ENCODE data around the gene DYNLT4.
"Not testable (repeated sequence)": the region's sequence is repeated elsewhere in the genome, so short reads cannot be mapped to it uniquely, and the experiment has no call there.

The DYNLT4 gene

DNA sequence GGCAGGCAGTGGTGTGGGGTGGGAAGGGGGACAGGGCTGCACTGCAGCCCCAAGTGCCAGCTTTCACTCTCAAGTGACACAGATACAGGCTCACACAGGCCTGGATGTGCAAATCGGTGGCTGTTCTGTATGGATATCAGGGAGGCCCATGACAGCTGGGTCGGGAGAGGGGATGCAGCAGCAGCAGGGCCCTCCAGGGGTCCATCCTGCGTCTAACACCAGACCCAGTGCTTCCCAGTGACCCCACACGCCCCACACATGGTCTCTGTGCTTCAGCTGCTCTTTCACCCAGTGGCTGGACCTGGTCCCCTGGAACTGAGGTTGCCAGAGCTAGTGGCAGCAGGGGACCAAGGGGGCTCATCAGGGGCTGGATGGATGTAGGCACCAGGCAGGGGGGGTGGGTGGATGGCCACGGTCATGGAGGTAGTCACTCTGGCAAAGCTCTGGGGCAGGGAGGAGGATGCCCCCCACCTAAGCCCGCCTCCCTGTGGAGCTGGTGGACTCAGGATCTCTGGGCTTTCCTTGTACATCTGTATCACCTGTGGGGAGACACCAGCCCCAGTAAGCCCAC, 15.1 kb upstream of the DYNLT4 start:
- H3K4me3 ChIP-seq (ENCODE audit: low read length): no peak overlapping the region
- TF ChIP-seq ZNF274 (IDR thresholded peaks at IDR 0.05; ENCODE audit: low read depth, low read length): no peak

DNA sequence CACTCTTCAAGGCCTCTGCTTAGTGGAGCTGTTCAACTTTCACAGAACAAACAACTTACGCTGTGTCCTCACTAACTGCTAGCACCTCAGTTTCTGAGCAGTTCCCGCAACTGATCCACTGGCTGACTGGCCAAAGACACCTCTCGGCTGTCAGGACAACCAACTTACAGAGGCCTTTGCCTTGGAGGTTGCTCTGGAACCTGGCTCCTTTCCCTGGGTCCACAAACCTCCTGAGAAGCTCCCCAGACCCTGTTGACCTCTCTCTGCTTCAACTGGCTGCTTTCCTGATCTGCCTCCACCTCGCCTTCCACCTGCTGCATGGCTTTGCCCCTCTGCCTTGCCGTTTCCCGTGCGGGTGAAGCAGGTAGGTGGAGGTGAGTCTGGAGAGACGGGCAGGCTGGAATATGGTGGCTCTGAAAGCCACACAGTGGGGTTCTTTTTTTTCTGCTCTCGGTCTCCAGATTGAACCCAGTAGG, 14.1 kb upstream of the DYNLT4 start:
- no peak for TF ChIP-seq ZNF274 (IDR thresholded peaks at IDR 0.05; ENCODE audit: low read depth, low read length)
- H3K4me3 ChIP-seq (ENCODE audit: low read length): no peak overlapping the region

DNA sequence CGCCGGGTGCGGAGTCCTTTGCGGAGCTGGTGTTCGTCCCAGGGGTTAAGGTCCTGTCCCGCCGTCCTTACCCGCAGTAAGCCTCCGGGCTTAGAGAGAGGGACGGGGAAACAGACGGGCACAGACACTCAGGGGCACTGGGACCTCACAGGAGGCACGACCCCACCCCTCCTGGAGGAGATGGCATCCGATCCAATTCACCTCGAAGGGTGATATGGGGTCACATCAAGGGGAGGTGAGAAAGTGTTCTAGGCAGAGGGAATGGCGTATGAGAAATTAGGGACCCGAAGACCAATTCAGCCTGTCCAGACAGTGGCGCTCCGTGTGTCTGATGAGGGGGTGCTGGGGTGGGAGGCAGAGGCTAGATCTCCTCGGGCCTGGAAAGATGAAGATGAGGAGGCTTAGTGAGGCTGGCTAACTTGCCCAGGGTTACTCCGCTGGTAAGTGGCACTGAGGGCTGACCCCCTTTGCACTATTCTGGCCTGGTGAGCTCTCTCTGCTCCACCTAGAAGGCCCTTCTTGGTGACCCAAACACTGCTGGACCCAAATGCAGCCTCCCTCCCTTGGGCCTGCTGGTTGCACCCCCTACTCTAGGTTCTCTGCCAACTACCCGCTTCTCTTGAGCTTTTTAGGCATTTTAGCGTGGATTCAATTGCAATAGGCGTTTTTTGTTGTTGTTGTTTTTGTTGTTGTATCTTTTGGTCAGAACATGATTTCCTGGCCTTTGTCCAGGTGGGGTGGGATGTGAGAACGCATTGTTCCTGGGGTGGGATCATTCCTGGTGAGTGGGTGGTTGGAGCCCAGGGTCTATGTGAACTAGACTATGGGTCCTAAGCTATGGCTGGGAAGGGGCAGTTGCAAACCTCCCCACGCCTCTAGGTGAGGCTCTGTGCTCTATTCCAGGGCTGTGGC, 13.4 kb upstream of the DYNLT4 start:
- no peak for TF ChIP-seq ZNF274 (IDR thresholded peaks at IDR 0.05; ENCODE audit: low read depth, low read length)
- peak overlapping the region; percentile 46; the same call in 1 of the 2 replicates for H3K4me3 ChIP-seq (ENCODE audit: low read length)

DNA sequence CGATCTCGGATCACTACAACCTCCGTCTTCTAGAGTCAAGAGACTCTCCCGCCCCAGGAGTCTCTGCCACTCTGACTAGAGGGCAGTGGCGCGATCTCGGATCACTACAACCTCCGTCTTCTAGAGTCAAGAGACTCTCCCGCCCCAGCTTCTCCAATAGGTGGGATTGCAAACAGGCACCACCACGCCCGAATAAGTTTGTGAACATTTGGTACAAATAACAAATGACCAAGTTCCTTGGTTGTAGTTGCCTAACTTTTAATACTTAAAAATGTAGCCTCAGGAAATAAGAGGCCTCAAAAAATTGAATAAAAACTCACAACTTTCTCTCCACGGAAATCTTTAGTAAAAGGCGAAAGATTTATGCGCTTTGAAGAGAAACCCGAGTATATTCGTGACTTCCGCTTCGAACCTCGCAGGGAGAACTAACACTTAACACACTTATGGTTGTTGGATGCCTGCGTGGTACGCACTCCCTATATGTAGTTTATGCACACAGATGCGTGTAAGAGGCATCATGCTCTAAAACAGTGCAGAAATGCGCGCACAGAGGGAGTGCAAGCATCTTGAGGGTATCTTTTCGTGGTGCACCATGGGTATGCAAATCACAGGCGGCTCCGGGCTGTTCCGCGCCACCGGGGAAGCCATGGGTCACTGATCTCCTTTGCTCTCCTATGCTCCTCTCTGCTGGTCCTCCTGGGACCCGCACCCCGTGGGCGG, 12.6 kb upstream of the DYNLT4 start:
- H3K4me3 ChIP-seq (ENCODE audit: low read length): peak overlapping the region; percentile 74; the same call in 1 of the 2 replicates
- no peak for TF ChIP-seq ZNF274 (IDR thresholded peaks at IDR 0.05; ENCODE audit: low read depth, low read length)

DNA sequence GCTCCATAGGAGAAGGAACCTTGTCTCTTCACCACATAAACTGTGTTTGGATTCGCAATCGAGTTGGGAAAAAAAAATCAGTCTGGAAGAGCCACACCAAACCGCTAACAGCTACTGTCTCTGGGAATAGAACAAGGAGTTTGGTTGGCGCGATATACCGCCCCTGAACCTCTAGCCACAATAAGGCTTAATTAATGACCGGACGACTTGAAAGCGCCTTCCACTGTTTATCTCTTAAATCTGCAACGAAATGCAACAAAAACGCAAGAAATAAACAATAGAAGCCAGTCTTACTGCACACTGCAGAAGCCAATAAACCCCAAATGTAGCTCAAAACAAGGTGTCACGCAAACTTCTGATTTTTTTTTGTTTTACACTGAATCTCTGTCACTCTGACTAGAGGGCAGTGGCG, 12.1 kb upstream of the DYNLT4 start:
- H3K4me3 ChIP-seq (ENCODE audit: low read length): peak overlapping the region; percentile 74
- no peak for TF ChIP-seq ZNF274 (IDR thresholded peaks at IDR 0.05; ENCODE audit: low read depth, low read length)

DNA sequence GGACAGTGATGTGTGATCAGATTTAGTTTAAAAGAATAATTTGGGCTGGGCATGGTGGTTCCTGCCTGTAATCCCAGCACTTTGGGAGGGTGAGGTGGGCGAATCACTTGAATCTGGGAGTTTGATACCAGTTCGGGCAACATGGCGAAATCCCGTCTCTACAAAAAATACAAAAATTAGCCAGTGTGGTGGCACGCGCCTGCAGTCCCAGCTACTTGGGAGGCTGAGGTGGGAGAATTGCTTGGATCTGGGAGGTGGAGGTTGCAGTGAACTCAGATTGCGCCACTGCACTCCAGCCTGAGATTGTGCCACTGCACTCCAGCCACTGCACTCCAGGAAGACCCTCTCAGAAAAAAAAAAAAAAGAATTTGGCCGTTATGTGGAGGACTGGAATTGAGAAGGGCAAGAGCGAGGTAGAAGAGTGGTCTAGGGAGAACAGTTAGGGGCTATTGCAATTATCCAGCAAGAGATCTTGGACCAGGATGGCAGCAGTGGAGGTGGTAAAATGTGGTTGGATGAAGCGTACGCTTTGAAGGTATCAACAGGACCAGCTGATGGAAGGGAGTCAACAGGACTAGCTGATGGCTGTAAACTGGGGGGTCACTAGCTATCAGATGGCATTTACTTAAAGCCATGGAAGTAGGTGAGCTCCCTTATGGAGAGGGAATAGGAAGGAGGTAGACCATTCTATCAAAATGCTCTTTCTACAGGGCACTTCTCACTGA, 10.8 kb upstream of the DYNLT4 start:
- H3K4me3 ChIP-seq (ENCODE audit: low read length): no peak overlapping the region
- TF ChIP-seq ZNF274 (IDR thresholded peaks at IDR 0.05; ENCODE audit: low read depth, low read length): no peak

DNA sequence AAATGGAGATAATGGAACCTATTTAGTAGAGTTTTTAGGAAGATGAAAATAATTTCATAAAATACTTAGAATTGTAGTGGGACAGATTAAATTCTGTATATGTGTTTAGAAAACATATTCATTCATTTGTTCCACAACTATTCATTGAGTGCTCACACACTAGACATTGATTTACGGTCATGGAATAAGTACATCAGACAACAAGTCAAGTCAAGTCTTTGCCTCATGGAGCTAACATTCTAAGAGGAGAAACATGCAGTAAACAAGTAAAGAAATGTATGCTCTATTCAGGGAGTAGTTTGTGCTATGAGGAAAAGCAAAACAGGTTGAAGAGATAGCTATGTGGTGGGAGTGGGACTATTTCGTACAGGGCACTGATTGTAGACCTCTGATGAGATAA, 10.2 kb upstream of the DYNLT4 start:
- no peak overlapping the region for H3K4me3 ChIP-seq (ENCODE audit: low read length)
- no peak for TF ChIP-seq ZNF274 (IDR thresholded peaks at IDR 0.05; ENCODE audit: low read depth, low read length)

DNA sequence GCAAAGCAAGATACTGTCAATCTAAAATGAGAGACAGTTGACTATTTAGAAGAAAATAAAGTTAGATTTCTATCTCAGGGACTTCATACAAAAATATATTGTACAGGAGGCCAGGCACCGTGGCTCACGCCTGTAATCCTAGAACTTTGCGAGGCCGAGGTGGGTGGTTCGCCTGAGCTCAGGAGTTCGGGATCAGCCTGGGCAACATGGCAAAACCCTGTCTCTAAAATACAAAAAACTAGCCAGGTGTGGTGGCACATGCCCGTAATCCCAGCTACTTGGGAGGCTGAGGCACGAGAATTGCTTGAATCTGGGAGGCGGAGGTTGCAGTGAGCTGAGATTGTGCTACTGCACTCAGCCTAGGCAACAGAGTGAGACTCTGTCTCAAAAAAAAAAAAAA, 8.8 kb upstream of the DYNLT4 start:
- not testable (repeated sequence) for H3K4me3 ChIP-seq (ENCODE audit: low read length)

DNA sequence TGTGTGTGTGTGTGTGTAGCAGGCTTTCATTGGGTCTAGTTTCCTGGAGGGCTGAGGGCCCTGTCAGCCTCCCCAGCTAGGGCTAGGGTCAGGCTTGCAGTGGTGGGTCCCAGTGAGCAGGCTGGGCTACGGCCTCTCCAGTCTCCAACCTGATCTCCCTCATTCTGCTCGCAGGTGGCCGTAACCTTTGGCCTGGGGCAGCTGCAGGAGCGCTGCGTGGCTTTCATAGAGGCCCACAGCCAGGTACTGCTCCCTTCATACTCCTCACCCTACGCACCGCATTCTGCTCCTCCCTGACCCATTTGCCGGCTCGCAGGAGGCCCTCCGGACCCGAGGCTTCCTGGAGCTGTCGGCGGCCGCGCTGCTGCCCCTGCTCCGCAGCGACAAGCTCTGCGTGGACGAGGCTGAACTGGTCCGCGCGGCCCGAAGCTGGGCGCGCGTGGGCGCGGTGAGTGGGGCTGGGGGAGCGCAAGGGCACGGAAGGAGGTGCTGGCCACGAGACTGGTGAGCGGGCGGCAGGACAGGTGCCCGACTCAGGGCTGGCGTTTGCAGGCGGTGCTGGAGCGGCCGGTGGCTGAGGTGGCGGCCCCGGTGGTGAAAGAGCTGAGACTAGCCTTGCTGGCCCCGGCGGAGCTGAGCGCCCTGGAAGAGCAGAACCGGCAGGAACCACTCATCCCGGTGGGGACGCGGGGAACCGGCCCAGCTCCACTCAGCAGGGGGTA, 5.8 kb upstream of the DYNLT4 start:
- H3K4me3 ChIP-seq (ENCODE audit: low read length): no peak overlapping the region; the same call in 1 of the 2 replicates
- TF ChIP-seq ZNF274 (IDR thresholded peaks at IDR 0.05; ENCODE audit: low read depth, low read length): no peak

DNA sequence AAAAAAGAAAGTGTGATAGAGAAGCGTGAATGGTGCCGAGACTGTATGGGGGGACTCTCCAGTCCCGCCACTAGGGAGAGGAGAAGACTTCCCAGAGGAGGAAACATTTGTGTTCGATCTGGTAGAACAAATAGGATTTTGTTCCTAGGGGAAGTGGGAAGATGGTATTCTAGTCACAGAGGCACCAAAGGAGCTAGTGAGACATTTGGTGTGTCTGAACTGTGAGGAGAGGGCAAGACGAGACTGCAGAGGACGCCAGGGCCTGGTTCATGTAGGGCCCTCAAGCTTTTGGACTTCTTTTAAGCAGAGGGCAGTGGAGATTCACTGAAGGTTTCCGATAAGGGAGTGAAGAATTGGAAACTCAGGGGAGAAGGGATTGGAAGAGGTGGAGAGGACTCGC, 4.1 kb upstream of the DYNLT4 start:
- no peak overlapping the region for H3K4me3 ChIP-seq (ENCODE audit: low read length)
- TF ChIP-seq ZNF274 (IDR thresholded peaks at IDR 0.05; ENCODE audit: low read depth, low read length): no peak

DNA sequence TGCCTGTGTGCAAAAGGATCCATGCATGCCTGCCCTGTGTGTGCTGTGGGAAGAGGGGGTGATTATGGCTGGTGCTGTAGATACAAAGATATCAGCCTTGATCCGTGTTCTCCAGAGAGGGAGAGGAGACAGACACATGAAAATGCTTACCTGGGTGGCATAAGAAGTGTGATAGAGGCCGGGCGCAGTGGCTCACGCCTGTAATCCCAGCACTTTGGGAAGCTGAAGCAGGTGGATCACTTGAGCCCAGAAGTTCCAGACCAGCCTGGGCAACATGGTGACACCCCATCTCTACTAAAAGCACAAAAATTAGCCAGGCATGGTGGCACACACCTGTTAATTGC, 3.6 kb upstream of the DYNLT4 start:
- H3K4me3 ChIP-seq (ENCODE audit: low read length): not testable (repeated sequence)

DNA sequence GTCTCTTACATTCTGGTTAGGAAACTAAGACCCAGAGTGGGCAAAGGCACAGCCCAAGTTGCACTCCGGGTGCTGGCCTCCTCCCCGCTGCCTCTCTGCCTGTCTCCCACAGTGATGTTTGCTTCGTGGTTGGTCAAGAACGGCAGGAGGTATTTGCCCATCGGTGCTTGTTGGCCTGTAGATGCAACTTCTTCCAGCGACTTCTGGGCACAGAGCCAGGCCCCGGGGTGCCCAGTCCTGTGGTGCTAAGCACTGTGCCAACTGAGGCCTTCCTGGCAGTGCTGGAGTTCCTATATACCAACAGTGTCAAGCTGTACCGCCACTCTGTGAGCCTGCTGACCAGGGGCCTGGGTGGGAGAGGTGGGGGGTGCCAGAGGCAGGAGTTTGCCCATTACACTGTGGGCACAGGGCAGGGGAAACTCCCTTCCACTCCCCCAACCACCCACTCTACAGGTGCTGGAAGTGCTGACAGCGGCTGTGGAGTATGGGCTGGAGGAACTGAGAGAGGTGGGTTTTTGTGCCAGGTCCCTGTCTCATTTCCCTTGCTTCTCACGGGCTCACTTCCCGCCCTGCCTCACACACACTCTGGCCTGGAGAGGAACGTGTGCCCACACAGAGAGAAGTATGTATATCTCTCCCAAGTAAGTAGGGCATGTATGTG, 3.1 kb upstream of the DYNLT4 start:
- no peak for TF ChIP-seq ZNF274 (IDR thresholded peaks at IDR 0.05; ENCODE audit: low read depth, low read length)
- no peak overlapping the region for H3K4me3 ChIP-seq (ENCODE audit: low read length)
